Dedifferentiated amniotic fluid mesenchymal stem cell (primary cell): ENCODE results near the gene SGMS1.
"Not testable (repeated sequence)": the region's sequence is repeated elsewhere in the genome, so short reads cannot be mapped to it uniquely, and the experiment has no call there.

Experiments used
- DNase-seq: peaks from one replicate; pipeline ENCODE4 v3.0.0-alpha.2; 2016; ENCODE audit errors: extremely low spot score

Gene SGMS1

DNA sequence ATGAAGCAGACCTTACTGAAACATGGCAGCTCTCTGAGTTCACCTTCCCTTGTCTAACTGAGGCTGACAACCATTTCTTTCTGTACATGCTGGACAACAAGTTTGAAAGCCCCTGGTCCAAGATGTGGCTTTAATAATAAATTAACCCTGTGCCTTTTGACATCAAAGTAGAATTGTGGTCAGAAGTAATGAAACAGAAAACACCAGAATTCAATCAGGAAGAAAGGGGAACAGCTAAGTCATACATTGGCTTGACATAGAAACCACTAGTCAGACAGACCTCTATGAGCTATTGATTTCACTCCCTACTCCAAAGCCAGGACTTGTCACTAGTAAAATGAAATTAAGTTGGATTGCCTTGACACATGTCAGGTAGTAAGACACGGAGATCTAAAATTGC, 197.3 kb downstream of the SGMS1 start:
- DNase-seq = no peak

DNA sequence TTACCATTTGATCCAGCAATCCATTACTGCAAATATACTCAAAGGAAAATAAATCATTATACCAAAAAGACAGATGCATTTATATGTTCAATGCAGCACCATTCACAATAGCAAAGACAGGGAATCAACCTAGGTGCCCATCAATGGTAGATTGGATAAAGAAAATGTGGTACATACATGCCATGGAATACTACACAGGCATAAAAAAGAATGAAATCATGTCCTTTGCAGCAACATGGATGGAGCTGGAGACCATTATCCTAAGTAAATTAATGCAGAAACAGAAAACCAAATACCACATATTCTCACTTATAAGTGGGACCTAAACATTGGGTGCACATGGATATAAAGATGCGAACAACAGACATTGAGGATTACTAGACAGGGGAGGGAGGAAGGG, 198.5 kb downstream of the SGMS1 start:
- DNase-seq = not testable (repeated sequence)

DNA sequence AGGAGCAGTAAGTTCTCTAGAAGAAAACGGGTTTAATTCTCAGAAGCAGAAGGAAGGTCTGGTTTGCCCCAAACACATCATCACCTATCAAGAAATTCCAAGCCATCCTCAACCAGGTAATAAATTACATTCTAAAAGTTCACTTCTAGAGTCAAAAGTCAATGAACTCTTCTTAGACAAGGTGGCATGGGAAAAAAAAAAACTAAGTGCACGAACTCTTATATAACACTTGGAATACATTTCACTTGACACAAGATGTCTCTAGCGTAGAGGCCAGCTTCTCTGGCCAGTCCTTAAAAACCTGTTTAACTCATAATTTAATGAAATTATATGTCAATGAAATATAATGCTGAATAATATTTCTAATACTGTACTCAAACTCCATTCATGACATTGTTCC, 200.3 kb downstream of the SGMS1 start:
- no peak for DNase-seq

DNA sequence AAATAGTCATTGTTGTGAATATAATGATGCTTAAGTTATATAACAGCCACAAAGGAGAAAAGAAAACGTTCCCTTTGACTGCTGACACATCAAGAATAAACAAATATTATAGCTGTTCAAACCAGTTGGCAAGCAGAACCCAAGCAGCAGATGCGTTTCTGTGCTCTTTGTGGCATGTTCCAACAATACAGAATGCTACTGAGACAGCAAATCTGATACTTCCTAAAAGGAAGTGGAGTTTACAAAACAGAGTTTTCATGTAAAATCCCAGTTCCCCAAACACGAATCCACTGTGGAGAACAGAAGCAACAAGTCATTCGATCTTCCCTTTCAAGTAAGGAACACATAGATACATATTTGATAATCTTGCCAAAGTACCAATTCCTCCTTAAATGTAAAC, 201.5 kb downstream of the SGMS1 start:
- DNase-seq = no peak

DNA sequence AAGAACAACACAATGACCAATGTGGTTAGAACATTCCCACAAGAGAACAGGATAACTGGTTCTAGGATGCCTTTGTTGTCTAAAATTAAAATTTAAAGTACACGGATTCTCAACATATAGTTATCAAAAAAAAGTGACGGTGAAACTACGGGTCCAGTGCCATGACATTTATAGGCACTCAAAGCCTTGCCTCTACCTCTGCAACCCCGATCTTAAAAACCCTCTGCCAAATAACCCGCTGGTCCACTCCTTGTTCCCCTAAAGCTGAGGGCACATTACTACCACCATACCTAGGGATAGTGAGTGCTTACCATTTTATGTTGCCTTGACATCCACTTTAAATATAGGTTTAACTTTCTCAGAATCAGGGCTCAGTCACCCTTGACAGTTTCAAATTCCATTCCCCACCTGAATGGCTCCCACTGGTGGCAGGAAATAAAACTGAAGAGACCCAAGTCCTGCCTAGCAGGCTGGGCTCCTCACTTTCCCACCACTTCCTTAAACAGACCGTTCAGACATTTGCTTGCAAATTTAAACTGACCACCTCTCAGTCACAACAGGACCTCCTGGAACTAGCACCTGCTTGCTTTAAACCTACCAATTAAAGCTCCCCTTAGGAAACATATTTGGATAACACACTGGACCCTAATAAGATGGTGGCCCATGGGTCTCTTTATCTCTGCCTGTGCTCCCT, 202.6 kb downstream of the SGMS1 start:
- no peak for DNase-seq

DNA sequence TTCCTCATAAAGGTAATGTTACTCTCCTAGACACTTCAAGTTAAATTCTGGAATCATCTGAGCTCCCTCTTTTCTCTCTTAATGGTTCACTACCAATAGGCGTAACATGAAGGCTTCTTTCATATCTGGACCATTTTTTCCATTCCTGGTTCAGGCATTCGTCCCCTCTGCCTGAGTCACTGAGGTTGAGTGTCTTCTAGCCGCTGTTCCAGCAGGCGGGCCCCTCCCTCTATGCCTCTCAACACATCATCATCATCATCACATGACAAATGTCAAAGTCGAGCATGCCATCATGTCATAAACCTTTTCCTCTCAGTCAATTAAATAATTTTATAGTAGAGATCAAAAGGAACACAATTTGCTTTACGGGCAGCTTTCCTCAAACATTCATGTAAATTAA, 203.6 kb downstream of the SGMS1 start:
- no peak for DNase-seq

DNA sequence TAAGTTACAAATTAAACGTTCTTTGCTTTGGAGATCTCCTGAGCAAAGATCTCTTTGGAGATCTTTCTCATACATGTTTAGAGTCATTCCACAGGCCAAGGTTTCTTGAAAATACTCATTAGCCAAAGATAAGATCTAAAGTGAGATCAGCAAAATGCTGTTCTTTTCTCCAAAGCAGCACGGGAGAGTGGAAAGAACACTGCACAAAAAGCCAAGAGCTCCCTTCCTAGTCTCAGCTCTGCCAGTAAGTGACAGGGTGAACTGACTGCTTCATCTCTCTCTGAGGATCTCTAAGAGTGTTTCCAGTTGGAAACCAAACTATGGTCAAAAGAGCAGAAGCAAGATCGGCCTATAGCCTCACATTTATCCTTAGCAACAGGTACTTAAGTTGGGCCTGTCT, 204.0 kb downstream of the SGMS1 start:
- no peak for DNase-seq

DNA sequence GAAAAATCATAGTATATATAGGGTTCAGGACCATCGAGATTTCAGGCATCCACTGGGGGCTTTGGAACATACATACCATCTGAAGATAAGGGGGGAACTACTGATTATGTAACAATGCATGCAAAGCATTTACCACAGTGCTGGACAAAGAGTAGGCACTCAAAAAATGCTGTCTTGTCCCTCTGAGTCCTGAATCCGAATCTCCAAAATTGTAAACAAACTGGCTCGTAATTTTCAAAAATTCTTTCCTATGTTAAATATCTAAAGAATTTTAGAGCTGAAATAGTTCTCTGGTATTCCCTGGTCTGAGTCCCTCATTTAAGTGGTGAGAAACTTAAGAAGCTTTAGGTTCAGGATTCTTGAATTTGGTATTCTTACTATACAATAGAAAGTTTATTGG, 204.7 kb downstream of the SGMS1 start:
- no peak for DNase-seq

DNA sequence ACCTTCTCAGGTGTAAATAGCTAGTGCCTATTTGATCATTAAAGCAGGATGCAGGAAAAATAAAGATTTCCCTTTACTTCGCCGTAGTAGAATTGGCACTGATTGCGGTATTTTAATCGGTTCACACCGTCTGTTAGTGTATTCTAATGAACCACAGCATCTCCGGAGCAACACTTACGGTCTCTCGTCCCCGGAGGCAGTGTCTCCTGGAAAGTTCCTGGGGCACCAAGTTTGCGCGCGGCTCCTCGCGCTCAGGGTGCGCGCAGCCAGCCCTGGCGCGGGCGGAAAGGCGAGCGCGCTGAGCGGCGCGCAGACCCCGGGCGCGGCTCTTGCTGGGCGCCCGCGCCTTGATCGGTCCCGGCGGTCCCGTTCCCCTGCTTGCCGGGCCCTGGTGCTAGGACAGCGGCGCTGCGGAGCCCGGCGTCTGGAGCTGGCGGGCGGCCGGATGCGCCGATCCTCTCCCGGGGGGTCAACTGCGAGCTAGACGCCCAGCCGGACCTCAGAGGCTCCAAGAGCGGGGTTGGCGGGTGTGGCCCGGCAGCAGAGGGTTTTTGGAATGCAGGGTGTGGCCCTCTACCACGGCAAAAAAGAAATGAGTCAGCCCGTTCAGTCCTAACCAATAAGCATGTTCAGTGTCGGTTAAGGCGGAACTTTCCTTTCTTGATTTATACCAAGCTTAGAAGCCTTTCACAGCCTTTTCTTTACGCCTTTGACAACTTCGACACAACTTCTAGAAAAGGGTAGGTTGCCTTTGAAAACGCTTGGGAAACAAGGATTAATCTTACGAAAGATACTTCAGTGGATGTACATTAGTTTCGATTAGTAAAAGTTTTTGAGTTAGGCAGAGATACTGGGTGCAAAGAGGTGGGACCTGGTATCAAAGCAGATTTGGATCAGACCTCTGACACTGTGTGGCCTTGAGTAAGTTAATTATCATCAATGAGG, 205.6 kb downstream of the SGMS1 start:
- DNase-seq = peak; percentile 91

DNA sequence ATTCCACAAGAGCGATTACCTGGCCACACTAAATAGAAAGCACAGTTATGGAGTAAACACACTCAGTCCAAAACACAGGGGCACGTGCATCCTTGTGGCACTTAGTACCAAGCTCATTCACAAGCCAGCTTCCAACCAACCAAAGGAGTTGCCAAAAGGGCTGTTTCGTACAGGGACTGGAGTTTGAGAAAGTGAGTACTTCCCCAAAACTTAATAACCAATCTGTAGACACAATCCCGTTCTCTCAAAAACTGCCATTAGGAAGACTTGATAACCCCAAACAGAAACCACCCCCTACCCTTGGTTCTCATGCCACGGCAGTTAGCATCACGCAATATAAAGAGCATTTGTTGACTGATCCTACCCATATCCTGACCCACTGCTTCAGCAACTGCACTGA, 206.3 kb downstream of the SGMS1 start:
- no peak for DNase-seq

DNA sequence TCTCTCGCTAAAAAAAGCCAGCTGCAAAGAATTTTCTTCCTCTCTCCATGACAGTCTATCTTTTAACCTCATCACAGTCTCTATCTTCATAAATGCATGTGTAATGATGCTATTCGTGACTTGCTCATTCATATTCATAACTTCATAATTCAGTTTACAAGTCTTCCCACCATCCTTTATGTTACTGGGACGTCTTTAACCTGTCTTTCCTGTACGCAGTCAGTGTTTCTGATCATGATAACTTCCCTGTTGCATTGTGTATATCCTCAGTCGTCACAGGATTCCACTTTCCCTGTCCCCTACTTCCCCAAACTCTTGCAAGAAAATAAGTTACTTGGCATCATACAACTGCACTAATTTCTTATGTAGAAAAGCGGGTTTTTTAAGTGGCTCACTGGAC, 206.9 kb downstream of the SGMS1 start:
- no peak for DNase-seq

DNA sequence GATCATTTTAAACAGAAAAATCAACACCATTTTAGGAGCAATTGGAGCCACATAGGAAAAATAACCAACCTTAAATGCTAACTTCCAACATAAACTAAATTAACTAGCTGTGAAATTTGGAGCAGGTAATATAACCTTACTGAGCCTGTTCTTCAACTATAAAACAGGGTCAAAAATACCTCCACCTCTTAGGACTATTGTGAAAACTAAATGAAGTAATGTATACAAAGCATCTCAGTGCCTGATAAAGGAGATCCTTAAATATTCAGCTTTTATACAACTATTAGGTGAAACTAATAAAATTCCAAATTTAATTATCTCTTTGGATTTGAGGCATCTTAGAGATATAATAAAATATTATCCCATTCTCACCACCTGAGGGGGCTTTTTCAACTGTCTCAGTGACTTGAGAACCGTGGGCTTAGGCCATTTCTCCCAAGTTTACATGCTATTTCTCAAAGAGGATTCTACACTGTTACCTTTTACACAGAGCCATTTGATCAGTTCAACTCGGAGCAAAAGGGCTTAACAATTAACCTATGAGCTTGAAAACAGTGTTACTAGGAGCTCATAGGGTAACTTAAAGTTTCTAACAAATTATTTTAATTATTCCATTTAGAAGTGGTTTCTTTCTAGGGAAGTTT, 207.5 kb downstream of the SGMS1 start:
- DNase-seq = no peak

DNA sequence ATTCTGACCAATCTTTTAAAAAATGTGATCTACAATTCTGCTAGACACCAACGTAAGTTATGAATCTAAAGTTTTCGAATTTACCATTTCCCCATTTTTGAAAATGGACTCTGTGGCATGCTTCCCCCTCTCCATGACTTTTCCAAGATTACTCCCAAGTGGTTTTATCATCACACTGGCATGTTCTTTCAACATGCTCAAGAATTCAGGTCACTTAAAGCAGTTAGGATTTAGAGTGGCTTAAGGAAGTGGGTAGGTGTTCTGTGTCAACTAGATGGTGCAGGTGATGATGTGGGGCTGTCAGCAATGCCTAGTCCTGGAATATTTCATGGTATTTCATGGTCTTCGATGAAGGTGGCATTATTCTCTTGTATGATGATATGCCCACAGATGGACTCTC, 208.5 kb downstream of the SGMS1 start:
- no peak for DNase-seq

DNA sequence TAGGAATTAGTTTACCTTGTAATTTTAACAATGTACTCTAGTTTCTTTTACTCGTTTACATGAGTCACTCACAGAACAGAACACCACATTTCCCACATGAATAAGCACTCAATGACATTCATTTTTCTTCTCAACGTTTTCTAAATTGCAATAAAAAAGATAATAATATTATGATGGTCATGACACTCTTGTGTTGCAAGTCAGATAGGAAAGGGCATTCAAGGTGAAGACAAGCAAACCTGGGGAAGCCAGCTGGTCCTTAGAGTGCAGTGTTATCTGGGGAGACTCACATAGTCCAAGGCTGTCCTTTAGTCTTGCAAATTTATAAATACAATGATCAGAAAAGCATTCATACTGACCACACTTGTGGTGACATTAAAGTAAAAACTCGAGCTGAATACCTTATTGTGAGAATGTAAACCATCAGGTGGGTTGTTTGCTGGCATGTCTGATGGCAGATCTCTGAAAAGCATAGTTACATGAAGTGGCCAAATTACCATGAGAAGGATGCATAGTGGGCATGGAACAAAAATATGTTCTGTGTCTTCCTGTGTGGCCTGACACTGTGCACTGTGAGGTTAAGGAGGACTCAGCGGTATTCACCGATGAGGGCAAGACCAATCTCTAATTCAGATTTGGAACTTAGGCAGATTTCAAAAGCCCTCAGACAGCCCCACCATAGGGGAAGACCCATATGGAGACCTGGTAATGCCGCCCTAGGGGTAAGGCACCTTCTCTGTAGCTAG, 213.5 kb downstream of the SGMS1 start:
- DNase-seq = no peak

DNA sequence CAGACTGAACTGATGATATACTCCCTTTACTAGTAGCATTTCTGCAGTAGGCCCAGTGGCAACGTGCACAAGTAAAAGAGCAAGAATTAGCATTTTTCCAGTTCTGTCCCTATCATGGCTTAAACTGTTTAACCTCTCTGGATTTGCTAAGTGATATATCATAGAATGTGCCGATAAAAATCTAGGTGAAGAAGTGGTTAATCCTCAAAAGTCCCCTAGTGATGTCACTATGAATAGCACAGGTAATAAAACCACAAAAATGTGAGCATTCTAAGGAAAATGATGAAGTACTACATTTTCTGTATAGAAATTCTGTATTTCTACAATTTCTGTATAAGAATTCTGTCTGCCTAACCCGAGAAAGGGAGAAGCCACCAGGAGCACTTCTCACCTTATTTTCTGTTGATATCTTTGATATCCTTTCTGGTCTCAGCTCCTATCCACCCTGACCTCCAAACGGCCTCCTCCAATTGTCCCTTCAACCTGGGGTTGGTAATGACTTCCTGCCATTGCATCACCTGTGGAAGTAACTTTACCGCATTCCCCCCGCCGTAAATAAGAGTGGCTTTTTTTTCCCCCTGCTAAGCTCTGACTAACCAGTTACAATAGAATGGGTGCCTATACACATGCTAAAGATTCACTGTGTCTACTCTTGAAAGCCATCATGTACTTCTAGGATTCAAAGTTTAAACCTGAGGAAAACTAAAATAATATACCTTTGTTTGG, 216.5 kb downstream of the SGMS1 start:
- DNase-seq = no peak

DNA sequence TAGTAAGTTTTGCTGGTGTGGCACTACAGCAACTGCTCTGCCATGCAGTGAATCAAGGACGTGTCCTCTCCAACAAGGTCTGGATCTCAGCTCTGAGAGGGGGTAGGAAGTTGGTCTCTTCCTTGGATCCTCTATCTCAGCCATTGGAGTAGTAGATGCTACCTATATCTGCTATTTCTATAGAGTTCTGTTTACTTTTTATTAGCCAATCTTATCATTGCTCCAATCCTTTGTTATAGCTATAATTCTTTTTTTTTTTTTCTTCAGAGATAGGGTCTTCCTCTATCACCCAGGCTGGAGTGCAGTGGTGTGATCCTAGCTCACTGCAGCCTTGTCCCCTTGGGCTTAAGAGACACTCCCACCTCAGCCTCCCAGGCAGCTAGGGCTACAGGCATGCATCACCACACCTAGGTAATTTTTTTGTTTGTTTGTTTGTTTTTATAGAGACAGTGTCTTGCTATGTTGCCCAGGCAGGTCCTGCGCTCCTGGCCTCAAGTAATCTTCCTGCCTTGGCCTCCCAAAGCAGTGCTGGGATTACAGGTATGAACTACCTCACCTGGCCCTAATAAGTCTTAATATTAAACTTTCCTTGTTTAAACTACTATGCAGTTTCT, 217.2 kb downstream of the SGMS1 start:
- DNase-seq = no peak

DNA sequence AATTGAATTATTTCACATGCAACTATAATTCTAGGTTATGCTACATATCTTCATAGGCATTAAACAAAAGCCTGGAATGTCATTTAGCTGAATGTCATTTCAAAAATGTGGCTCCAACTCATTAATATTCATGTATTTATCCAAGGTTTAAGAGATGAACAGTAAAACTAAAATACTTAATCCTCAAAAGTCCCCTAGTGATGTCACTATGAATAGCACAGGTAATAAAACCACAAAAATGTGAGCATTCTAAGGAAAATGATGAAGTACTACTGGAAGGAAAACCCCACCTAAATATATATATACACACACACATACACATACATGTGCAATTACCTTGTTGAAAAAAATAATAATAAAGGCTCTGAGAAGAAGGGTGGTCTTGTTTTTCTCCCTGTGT, 218.0 kb downstream of the SGMS1 start:
- no peak for DNase-seq

DNA sequence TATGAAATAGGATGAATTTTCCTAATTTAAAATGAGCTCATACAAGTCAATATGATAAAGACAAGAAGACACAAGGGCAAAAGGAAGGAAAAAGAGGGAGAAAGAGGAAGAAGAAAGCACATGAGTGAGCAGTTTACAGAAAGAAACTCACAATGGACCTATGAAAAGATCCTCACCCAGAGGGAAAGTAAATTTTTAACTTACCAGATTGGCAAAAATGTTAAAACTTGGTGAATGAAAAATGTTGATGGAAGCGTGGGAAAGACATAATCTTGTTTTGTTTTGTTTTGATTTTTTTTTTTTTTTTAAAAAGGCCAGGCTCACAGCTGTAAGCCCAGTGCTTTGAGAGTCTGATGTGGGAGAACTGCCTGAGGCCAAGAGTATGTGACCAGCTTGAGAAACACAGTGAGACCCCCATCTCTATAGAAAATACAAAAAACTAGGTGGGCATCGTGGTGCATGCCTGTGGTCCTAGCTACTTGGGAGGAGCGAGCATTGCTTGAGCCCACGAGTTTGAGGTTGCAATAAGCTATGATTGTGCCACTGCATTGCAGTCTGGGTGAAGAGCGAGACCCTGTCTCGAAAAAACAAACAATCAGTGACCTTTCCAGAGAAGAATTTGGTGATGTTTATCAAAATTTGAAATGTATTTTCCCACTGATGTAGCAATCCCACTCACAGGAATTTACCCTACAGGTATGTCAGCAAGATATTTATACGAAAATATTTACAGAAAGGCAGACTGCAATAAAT, 219.6 kb downstream of the SGMS1 start:
- DNase-seq = no peak

DNA sequence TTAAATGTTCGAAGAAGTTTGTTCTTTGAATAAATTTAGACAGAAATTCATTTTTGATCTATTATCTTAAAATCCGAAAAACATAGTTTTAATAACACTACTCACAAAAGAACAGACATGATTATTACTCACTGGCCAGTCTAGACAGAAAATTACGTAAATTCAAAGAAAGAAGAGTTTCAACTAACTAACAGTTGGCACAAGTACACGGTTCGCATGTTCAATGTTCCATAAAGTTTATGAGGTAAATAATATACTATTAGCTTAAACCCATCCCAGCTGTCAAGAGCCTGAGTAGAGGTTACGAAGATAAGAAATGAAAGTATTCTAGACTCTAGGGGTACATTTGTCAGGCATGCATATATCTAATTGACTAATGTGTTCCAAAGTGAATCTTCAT, 220.7 kb downstream of the SGMS1 start:
- no peak for DNase-seq

DNA sequence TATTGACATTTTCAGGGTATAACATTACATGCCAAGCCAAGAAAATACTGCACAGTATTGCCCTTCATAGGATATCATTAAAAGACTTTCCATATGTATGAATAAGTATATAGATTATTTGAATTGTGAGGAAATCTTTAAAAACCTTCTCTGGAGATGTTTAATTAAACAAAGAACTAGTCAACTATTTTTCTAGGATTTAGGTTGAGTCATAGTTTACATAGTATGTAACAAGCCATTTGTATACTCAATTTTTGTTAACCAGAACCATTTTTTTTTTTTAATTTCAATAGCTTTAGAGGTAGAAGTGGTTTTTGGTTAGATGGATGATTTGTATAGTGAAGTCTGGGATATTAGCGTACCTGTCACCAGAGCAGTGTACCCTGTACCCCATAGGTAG, 221.3 kb downstream of the SGMS1 start:
- no peak for DNase-seq
